Measurements from ENCODE around the gene FITM1.

FITM1 gene

GRCh38 chr14:24093207-24093900, 37.1 kb upstream of the FITM1 start:
- no peak for DNase-seq (ENCODE audit: low read depth in 1 of 2, low spot score in 1 of 2)
- no peak for TF ChIP-seq SPI1 (IDR thresholded peaks at IDR 0.05; ENCODE audit: borderline replicate concordance, low read depth)
- TF ChIP-seq POLR2AphosphoS5 (IDR thresholded peaks at IDR 0.05; ENCODE audit: low read depth): no peak
- no peak for TF ChIP-seq REST (IDR thresholded peaks at IDR 0.05; ENCODE audit: insufficient replicate concordance, low read depth)
- no peak for TF ChIP-seq CTCF (IDR thresholded peaks at IDR 0.05; ENCODE audit: insufficient read depth, low read length)
- no peaks in the 10 kb centered on the region for H3K27me3 ChIP-seq (ENCODE audit: insufficient read depth, poor library complexity, severe bottlenecking)
- H3K4me3 ChIP-seq (replicated peaks; ENCODE audit: insufficient read depth, low read length): peak overlapping the region; percentile 82
- H3K27ac ChIP-seq (replicated peaks): peak overlapping the region; percentile 93

- peak; percentile 85 for TF ChIP-seq POLR2AphosphoS5 (IDR thresholded peaks at IDR 0.05; ENCODE audit: low read depth)
- no peak for TF ChIP-seq CTCF (IDR thresholded peaks at IDR 0.05; ENCODE audit: insufficient read depth, low read length)
- no peak for TF ChIP-seq REST (IDR thresholded peaks at IDR 0.05; ENCODE audit: insufficient replicate concordance, low read depth)
- TF ChIP-seq SPI1 (IDR thresholded peaks at IDR 0.05; ENCODE audit: borderline replicate concordance, low read depth): peak; percentile 90
- no peak for TF ChIP-seq GABPA (IDR thresholded peaks at IDR 0.05; ENCODE audit: low read depth)
- H3K4me3 ChIP-seq (replicated peaks; ENCODE audit: insufficient read depth, low read length): peak within 1 kb of the TSS; percentile 82
- H3K27ac ChIP-seq (replicated peaks): peak within 1 kb of the TSS; percentile 93
- DNase-seq (ENCODE audit: low read depth in 1 of 2, low spot score in 1 of 2): peak; percentile 78 to 92
- H3K27me3 ChIP-seq (ENCODE audit: insufficient read depth, poor library complexity, severe bottlenecking): no peaks in the 10 kb centered on the region
These were observed 36.3 kb upstream of the FITM1 start, which contains the start of gene PCK2 for GRCh38 chr14:24093901-24094840. Gene PCK2, plus strand, starts transcription at chr14:24094311. Its CDS starts 95 bp downstream, at chr14:24094406.

GRCh38 chr14:24094841-24095270, 35.6 kb upstream of the FITM1 start:
- TF ChIP-seq POLR2AphosphoS5 (IDR thresholded peaks at IDR 0.05; ENCODE audit: low read depth): no peak
- no peak for TF ChIP-seq SPI1 (IDR thresholded peaks at IDR 0.05; ENCODE audit: borderline replicate concordance, low read depth)
- TF ChIP-seq CTCF (IDR thresholded peaks at IDR 0.05; ENCODE audit: insufficient read depth, low read length): no peak
- no peak for TF ChIP-seq REST (IDR thresholded peaks at IDR 0.05; ENCODE audit: insufficient replicate concordance, low read depth)
- no peak for TF ChIP-seq GABPA (IDR thresholded peaks at IDR 0.05; ENCODE audit: low read depth)
- Histone ChIP-seq H3K27ac (replicated peaks) (peak overlapping the region; percentile 93), H3K4me3 (replicated peaks; ENCODE audit: insufficient read depth, low read length) (peak overlapping the region; percentile 82), H3K27me3 (ENCODE audit: insufficient read depth, poor library complexity, severe bottlenecking) (no peaks in the 10 kb centered on the region)
- DNase-seq (ENCODE audit: low read depth in 1 of 2, low spot score in 1 of 2): no peak
